ENCODE data around the gene HARBI1.

DNA sequence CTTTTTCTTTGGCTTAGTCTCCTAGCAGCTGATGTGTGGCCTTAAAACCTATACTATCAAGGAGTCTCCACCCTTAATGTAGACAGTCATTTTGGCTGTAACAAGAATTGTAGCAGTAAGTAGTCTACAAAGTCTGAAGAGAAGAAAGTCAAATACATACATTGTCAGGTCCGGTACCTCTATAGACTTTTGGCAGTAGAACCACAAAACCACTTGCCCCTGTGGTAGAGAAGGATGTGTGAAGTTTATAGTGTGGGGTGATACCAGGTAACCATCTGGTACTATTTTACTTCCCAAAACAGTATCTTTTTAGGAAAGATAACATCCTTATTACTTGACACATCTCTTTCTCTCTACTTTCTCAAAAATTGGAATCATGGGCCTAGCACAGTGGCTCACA, 15.5 kb upstream of the HARBI1 start:
- TF ChIP-seq, protein P1, sequence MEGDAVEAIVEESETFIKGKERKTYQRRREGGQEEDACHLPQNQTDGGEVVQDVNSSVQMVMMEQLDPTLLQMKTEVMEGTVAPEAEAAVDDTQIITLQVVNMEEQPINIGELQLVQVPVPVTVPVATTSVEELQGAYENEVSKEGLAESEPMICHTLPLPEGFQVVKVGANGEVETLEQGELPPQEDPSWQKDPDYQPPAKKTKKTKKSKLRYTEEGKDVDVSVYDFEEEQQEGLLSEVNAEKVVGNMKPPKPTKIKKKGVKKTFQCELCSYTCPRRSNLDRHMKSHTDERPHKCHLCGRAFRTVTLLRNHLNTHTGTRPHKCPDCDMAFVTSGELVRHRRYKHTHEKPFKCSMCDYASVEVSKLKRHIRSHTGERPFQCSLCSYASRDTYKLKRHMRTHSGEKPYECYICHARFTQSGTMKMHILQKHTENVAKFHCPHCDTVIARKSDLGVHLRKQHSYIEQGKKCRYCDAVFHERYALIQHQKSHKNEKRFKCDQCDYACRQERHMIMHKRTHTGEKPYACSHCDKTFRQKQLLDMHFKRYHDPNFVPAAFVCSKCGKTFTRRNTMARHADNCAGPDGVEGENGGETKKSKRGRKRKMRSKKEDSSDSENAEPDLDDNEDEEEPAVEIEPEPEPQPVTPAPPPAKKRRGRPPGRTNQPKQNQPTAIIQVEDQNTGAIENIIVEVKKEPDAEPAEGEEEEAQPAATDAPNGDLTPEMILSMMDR (IDR thresholded peaks at IDR 0.05): no peak
- TF ChIP-seq POLR2A (IDR thresholded peaks at IDR 0.05): no peak
- no peak for TF ChIP-seq EP300 (IDR thresholded peaks at IDR 0.05)
